HL-60 (cell line): ENCODE data around the gene DBF4.

Experiments used
- DNase-seq, 2 experiments: peaks; one replicate each; pipeline ENCODE4 v3.0.0-alpha.2; 2010 to 2020; ENCODE audit warnings: low read depth in 1 of 2, low spot score in 1 of 2
- H3K27ac ChIP-seq: fragments of 250-450 bp; sonication (Bioruptor Pico); replicated peaks from 2 replicates; pipeline ENCODE4 v1.5.1; 2020; ENCODE audit warnings: mild to moderate bottlenecking, moderate library complexity
- H3K27me3 ChIP-seq: fragments of 250-450 bp; sonication (Bioruptor Pico); 2 replicates; pipeline ENCODE4 v1.5.1; 2021; ENCODE audit warnings: mild to moderate bottlenecking, moderate library complexity; ENCODE audit not compliant: insufficient read depth, poor library complexity, severe bottlenecking
- H3K4me3 ChIP-seq: replicated peaks from 2 replicates; pipeline ENCODE4 v1.5.1; 2011; ENCODE audit warnings: mild to moderate bottlenecking, control low read depth, low read length; ENCODE audit not compliant: insufficient read depth
- GABPA ChIP-seq: IDR thresholded peaks from 2 replicates; pipeline ENCODE4 v1.6.1; 2012; ENCODE audit warnings: low read depth
- POLR2AphosphoS5 ChIP-seq: IDR thresholded peaks from 2 replicates; pipeline ENCODE4 v1.6.1; 2012; ENCODE audit warnings: low read depth
- SPI1 ChIP-seq: IDR thresholded peaks from 2 replicates; pipeline ENCODE4 v1.6.1; 2012; ENCODE audit warnings: low read depth, mild to moderate bottlenecking, borderline replicate concordance
- TF ChIP-seq, protein P1 (sequence below): IDR thresholded peaks from one replicate; pipeline ENCODE4 v1.5.1; 2011; ENCODE audit warnings: low read length, control low read depth, inconsistent platforms; ENCODE audit not compliant: insufficient read depth
- TF ChIP-seq, protein P2 (sequence below): IDR thresholded peaks from 2 replicates; pipeline ENCODE4 v1.6.1; 2012; ENCODE audit warnings: low read depth; ENCODE audit not compliant: insufficient replicate concordance

DBF4 gene

DNA sequence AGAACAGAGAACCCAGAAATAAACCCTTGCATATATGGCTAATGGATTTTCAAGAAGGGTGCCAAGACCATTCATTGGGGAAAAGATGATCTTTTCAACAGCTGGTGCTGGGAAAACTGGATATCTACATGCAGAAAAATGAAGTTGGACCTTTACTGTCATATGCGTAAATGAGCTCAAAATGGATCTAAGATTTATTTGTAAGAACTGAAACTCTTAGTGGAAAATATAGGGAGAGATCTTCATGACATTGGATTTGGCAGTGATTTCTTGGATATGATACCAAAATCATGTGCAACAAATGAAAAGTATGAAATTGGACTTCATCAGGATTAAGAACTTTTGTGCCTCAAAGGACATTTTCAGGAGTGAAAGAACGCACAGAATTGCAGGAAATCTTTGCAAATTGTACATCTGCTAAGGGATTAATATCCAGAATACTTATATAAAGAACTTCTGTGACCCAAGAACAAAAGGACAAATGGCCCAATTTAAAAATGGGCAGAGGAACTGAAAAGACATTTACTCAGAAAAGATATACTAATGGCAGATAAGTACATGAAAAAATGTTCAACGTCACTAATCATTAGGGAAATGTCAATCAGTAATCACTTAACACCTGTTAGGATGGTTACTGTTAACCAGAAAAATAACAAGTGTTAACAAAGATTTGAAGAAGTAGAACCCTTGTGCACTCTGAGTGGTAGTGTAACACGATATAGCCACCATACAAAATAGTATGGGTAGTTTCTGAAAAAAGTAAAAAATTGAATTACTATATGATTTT is 6.1 kb downstream of the DBF4 start:
- H3K27me3 ChIP-seq = no peaks in the 10 kb centered on the region
- H3K27ac ChIP-seq = no peak overlapping the region
- no peak for DNase-seq
- H3K4me3 ChIP-seq = no peak overlapping the region
- TF ChIP-seq, protein P1, sequence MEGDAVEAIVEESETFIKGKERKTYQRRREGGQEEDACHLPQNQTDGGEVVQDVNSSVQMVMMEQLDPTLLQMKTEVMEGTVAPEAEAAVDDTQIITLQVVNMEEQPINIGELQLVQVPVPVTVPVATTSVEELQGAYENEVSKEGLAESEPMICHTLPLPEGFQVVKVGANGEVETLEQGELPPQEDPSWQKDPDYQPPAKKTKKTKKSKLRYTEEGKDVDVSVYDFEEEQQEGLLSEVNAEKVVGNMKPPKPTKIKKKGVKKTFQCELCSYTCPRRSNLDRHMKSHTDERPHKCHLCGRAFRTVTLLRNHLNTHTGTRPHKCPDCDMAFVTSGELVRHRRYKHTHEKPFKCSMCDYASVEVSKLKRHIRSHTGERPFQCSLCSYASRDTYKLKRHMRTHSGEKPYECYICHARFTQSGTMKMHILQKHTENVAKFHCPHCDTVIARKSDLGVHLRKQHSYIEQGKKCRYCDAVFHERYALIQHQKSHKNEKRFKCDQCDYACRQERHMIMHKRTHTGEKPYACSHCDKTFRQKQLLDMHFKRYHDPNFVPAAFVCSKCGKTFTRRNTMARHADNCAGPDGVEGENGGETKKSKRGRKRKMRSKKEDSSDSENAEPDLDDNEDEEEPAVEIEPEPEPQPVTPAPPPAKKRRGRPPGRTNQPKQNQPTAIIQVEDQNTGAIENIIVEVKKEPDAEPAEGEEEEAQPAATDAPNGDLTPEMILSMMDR = no peak
- TF ChIP-seq, protein P2, sequence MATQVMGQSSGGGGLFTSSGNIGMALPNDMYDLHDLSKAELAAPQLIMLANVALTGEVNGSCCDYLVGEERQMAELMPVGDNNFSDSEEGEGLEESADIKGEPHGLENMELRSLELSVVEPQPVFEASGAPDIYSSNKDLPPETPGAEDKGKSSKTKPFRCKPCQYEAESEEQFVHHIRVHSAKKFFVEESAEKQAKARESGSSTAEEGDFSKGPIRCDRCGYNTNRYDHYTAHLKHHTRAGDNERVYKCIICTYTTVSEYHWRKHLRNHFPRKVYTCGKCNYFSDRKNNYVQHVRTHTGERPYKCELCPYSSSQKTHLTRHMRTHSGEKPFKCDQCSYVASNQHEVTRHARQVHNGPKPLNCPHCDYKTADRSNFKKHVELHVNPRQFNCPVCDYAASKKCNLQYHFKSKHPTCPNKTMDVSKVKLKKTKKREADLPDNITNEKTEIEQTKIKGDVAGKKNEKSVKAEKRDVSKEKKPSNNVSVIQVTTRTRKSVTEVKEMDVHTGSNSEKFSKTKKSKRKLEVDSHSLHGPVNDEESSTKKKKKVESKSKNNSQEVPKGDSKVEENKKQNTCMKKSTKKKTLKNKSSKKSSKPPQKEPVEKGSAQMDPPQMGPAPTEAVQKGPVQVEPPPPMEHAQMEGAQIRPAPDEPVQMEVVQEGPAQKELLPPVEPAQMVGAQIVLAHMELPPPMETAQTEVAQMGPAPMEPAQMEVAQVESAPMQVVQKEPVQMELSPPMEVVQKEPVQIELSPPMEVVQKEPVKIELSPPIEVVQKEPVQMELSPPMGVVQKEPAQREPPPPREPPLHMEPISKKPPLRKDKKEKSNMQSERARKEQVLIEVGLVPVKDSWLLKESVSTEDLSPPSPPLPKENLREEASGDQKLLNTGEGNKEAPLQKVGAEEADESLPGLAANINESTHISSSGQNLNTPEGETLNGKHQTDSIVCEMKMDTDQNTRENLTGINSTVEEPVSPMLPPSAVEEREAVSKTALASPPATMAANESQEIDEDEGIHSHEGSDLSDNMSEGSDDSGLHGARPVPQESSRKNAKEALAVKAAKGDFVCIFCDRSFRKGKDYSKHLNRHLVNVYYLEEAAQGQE = no peak
- no peak for TF ChIP-seq SPI1
- no peak for TF ChIP-seq POLR2AphosphoS5
- TF ChIP-seq GABPA = no peak

DNA sequence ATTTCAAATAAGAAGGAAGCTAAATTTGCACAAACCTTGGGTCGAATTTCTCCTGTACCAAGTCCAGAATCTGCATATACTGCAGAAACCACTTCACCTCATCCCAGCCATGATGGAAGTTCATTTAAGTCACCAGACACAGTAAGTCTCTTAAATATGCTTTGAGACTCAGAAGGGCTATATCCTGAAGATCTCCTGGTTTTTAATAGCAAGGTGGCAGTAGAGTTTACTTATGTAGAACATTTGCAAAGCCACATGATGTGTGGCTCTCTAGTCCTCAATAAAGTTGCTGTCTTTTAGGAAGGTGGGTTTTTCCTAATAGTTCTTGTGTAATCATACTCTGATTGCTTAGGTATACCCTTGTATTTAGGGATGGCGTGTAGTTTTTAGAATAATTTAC is 8.7 kb downstream of the DBF4 start:
- Histone ChIP-seq H3K27ac (no peak overlapping the region), H3K27me3 (no peaks in the 10 kb centered on the region), H3K4me3 (no peak overlapping the region)
- TF ChIP-seq GABPA (no peak), SPI1 (no peak), POLR2AphosphoS5 (no peak)
- TF ChIP-seq, protein P2 = no peak
- TF ChIP-seq, protein P1 = no peak
- DNase-seq = no peak

DNA sequence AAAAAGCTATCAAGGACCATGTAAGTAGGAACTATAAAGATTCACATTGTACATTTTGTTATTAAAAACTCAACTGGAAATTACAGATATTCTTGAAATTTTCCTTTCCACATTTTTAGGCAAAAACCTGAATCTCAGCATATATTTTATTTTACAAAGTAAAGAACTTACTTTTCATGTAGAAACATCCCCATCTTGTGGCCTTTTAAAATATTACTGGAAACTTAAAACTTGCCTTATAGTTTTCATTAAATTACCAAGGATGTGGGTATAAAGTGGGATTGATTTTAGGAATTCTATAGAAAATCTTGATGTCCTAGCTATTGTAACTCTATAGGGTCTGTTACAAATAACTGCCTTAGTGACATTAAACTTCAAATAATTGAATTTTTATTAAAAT is 10.6 kb downstream of the DBF4 start:
- DNase-seq = no peak
- no peak overlapping the region for H3K4me3 ChIP-seq
- no peaks in the 10 kb centered on the region for H3K27me3 ChIP-seq
- H3K27ac ChIP-seq = no peak overlapping the region
- TF ChIP-seq GABPA = no peak
- no peak for TF ChIP-seq SPI1

DNA sequence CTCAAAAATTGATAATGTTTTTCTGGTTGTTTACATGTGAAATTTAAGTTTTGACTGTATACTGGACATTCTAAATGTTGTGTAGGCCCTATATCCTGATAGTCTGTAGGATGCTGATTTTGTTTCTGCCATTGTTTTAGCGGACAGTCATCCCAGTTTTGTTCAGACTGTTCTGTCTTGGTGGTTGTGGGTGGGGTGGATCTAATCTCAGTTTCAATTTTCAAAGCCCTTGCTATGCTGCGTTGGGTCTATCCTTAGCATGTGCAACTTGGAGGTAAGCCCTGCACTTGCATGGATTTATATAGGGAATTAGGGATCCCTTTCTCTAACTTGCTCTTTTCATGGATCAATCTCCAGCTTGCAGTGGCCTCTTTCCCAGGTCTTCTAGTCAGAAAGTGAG is 19.1 kb downstream of the DBF4 start:
- Histone ChIP-seq H3K4me3 (no peak overlapping the region), H3K27me3 (no peaks in the 10 kb centered on the region), H3K27ac (no peak overlapping the region)
- TF ChIP-seq, protein P2 = no peak
- TF ChIP-seq POLR2AphosphoS5 (no peak), SPI1 (no peak), GABPA (no peak)
- TF ChIP-seq, protein P1 = no peak
- no peak for DNase-seq
